ENCODE results near the gene PSD2.
"Not testable (repeated sequence)": the region's sequence is repeated elsewhere in the genome, so short reads cannot be mapped to it uniquely, and the experiment has no call there.

PSD2 gene

GRCh38 chr5:139792655-139793054 lies 3.0 kb upstream of the PSD2 start:
- DNase-seq: not testable (repeated sequence)

GRCh38 chr5:139794067-139794846 lies 1.4 kb upstream of the PSD2 start:
- no peak for DNase-seq

- no peak for DNase-seq
Observed at GRCh38 chr5:139796061-139796806, 626 bp downstream of the PSD2 start.

GRCh38 chr5:139797335-139797734 lies 1.7 kb downstream of the PSD2 start:
- DNase-seq: no peak

- DNase-seq: no peak
Observed at GRCh38 chr5:139797856-139798510, 2.4 kb downstream of the PSD2 start.

- no peak for DNase-seq
Observed at GRCh38 chr5:139798883-139799282, 3.3 kb downstream of the PSD2 start.

GRCh38 chr5:139799359-139799758 lies 3.8 kb downstream of the PSD2 start:
- no peak for DNase-seq

GRCh38 chr5:139803978-139804377 lies 8.4 kb downstream of the PSD2 start:
- DNase-seq: no peak

GRCh38 chr5:139804800-139805397 lies 9.3 kb downstream of the PSD2 start:
- DNase-seq: no peak

GRCh38 chr5:139805545-139805944 lies 9.9 kb downstream of the PSD2 start:
- no peak for DNase-seq

- DNase-seq: no peak
Observed at GRCh38 chr5:139806111-139806510, 10.5 kb downstream of the PSD2 start.

GRCh38 chr5:139806726-139807646 lies 11.4 kb downstream of the PSD2 start:
- DNase-seq: no peak

GRCh38 chr5:139807647-139808030 lies 12.0 kb downstream of the PSD2 start:
- no peak for DNase-seq

- peak; percentile 2 to 21 for DNase-seq
Observed at GRCh38 chr5:139808481-139809330, 13.1 kb downstream of the PSD2 start.

GRCh38 chr5:139809331-139809810 lies 13.8 kb downstream of the PSD2 start:
- DNase-seq: no peak

GRCh38 chr5:139810341-139811273 lies 15.0 kb downstream of the PSD2 start:
- no peak for DNase-seq

GRCh38 chr5:139811274-139811607 lies 15.6 kb downstream of the PSD2 start:
- DNase-seq: no peak

- no peak for DNase-seq
Observed at GRCh38 chr5:139812323-139812722, 16.7 kb downstream of the PSD2 start.

GRCh38 chr5:139812836-139813805 lies 17.5 kb downstream of the PSD2 start:
- no peak for DNase-seq

Measured in inflammatory macrophage treated with lipopolysaccharide for 1 hour (primary cell).